GOT3 (cell line): ENCODE data around the gene L3HYPDH.

Source experiments
- DNase-seq: peaks from one replicate; lab custom pipeline; 2025; ENCODE audit warnings: mixed read lengths; lab: John Stamatoyannopoulos, UW

Gene L3HYPDH

GRCh38 chr14:59425322-59425935 lies 58.8 kb downstream of the L3HYPDH start:
- DNase-seq = no peak

GRCh38 chr14:59424341-59425071 lies 59.7 kb downstream of the L3HYPDH start:
- DNase-seq = no peak
